AG04450 (cell line): ENCODE results near the gene SOWAHA. TPM values are rescaled to one million over a fixed set of nuclear protein-coding genes. Genes with fewer than 3 reads are reported as not detected.
"Not testable (repeated sequence)": the region's sequence is repeated elsewhere in the genome, so short reads cannot be mapped to it uniquely, and the experiment has no call there.

Experiments
- CTCF ChIA-PET: fragments of 300-600, 350-600 bp; formaldehyde crosslinking; extraction: SDS; loops from one replicate; lab custom pipeline; 2022; ENCODE audit warnings: antibody characterized with exemption, inconsistent platforms; lab: Charles Lee
- POLR2A ChIA-PET: fragments of 350-600 bp; formaldehyde crosslinking; extraction: SDS; loops from one replicate; lab custom pipeline; 2021; ENCODE audit warnings: antibody characterized with exemption, inconsistent platforms; lab: Yijun Ruan, JAX
- DNase-seq: peaks from one replicate; pipeline ENCODE4 v3.0.0-alpha.2; 2011; ENCODE audit warnings: low read depth, low spot score
- H3K27ac ChIP-seq: one replicate; pipeline ENCODE4 v1.5.1; 2012; ENCODE audit warnings: low read depth, low read length, control low read depth
- H3K27me3 ChIP-seq: one replicate; pipeline ENCODE4 v1.6.0; 2012; ENCODE audit warnings: low read length; ENCODE audit not compliant: control insufficient read depth, insufficient read depth
- H3K4me3 ChIP-seq: 2 replicates; pipeline ENCODE4 v1.5.1; 2011; ENCODE audit warnings: mild to moderate bottlenecking, low read depth, low read length, control low read depth
- H3K9me3 ChIP-seq: 2 replicates; pipeline ENCODE4 v1.5.1; 2012; ENCODE audit warnings: low read length; ENCODE audit not compliant: control insufficient read depth, insufficient read depth
- polyA plus RNA-seq: library from polyadenylated mRNA; depleted of rRNA; stranded (reverse); fragments of >200 nt; gene quantifications from 2 replicates; pipeline ENCODE4 v1.2.3, GENCODE V29; 2011
- TF ChIP-seq, protein P1 (sequence below): IDR thresholded peaks from 2 replicates; pipeline ENCODE4 v1.5.1; 2011; ENCODE audit warnings: low read depth, low read length, control low read depth, inconsistent platforms

Gene SOWAHA
- polyA plus RNA-seq, 1 experiment = not detected

DNA sequence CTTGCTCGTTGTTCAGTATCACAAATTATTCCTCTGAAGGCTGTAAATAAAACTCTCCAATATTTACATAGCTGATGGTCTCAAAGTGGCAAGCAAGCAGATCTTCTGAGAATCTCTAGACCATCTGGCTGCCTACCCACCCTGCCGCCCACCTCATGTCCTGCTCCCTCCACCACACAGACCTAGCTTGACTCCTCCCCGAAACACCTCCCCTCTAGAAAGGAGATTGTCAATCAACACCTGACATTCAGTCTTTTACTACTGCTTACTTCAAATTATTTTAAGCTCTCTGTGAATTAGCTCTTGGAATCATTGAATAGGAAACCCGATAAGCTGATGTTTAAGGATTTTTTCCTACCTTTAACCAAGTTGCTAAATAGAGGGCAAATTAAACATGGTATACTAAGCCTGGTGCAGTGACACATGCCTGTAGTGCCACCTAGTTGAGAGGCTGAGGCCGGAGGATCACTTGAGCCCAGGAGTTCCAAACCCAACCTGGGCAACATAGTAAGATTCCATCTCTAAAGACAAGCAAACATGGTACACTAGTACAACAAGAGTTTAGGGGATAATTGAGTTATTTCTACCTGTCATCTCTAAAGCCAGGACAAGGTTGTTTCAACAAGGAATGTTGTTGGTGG, 10.9 kb upstream of the SOWAHA start:
- no peak for DNase-seq
- ChIA-PET POLR2A (no interaction called here), CTCF (interaction anchor here (0.6 to 6.7 kb wide), 2 partner anchors 18 to 460 kb away, joined by 3 to 54 read pairs; no protein-coding TSS in a partner anchor)
- TF ChIP-seq, protein P1, sequence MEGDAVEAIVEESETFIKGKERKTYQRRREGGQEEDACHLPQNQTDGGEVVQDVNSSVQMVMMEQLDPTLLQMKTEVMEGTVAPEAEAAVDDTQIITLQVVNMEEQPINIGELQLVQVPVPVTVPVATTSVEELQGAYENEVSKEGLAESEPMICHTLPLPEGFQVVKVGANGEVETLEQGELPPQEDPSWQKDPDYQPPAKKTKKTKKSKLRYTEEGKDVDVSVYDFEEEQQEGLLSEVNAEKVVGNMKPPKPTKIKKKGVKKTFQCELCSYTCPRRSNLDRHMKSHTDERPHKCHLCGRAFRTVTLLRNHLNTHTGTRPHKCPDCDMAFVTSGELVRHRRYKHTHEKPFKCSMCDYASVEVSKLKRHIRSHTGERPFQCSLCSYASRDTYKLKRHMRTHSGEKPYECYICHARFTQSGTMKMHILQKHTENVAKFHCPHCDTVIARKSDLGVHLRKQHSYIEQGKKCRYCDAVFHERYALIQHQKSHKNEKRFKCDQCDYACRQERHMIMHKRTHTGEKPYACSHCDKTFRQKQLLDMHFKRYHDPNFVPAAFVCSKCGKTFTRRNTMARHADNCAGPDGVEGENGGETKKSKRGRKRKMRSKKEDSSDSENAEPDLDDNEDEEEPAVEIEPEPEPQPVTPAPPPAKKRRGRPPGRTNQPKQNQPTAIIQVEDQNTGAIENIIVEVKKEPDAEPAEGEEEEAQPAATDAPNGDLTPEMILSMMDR = no peak
- Histone ChIP-seq H3K27ac (no peak overlapping the region), H3K27me3 (peaks cover 24% of the 10 kb centered on the region), H3K4me3 (no peak overlapping the region), H3K9me3 (no peaks in the 10 kb centered on the region)

DNA sequence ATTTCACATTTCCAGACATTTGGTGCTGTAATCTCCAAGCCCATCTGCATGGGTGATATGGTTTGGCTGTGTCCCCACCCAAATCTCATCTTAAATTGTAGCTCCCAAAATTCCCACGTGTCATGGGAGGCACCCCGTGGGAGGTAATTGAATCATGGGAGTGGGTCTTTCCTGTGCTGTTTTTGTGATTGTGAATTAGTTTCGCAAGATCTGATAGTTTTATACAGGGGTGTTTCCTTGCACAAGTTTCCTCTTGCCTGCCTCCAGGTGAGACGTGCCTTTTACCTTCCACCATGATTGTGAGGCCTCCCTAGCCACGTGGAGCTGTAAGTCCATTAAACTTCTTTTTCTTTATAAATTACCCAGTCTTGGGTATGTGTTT, 10.4 kb upstream of the SOWAHA start:
- POLR2A ChIA-PET, DNase-seq, H3K27ac ChIP-seq, H3K9me3 ChIP-seq, H3K4me3 ChIP-seq: not testable (repeated sequence)
- peaks cover 26% of the 10 kb centered on the region for H3K27me3 ChIP-seq
- CTCF ChIA-PET = interaction anchor here (6.7 kb wide), 1 partner anchor 18 kb away, joined by 54 read pairs; no protein-coding TSS in a partner anchor

DNA sequence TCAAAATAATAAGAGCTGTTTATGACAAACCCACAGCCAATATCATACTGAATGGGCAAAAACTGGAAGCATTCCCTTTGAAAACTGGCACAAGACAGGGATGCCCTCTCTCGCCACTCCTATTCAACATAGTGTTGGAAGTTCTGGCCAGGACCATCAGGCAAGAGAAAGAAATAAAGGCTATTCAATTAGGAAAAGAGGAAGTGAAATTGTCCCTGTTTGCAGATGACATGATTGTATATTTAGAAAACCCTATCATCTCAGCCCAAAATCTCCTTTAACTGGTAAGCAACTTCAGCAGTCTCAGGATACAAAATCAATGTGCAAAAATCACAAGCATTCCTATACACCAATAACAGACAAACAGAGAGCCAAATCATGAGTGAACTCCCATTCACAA, 8.9 kb upstream of the SOWAHA start:
- DNase-seq, CTCF ChIA-PET, POLR2A ChIA-PET, H3K9me3 ChIP-seq, H3K4me3 ChIP-seq, H3K27ac ChIP-seq: not testable (repeated sequence)
- peaks cover 26% of the 10 kb centered on the region for H3K27me3 ChIP-seq

DNA sequence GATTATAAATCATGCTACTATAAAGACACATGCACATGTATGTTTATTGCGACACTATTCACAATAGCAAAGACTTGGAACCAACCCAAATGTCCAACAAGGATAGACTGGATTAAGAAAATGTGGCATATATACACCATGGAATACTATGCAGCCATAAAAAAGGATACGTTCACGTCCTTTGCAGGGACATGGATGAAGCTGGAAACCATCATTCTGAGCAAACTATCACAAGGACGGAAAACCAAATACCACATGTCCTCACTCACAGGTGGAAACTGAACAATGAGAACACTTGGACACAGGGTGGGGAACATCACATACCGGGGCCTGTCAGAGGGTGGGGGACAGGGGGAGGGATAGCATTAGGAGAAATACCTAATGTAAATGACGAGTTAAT, 7.2 kb upstream of the SOWAHA start:
- H3K4me3 ChIP-seq, H3K27ac ChIP-seq, H3K9me3 ChIP-seq, DNase-seq, CTCF ChIA-PET, POLR2A ChIA-PET: not testable (repeated sequence)
- peaks cover 25% of the 10 kb centered on the region for H3K27me3 ChIP-seq

DNA sequence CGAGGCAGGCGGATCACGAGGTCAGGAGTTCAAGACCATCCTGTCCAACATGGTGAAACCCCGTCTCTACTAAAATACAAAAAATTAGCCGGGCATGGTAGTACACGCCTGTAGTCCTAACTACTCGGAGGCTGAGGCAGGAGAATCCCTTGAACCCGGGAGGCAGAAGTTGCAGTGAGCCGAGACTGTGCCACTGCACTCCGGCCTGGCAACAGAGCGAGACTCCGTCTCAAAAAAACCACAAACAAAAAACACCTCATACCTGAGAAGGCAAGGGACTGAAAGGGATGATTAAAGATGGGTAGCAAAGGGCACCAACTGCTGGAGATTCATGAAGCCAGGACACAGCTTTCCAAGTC, 6.3 kb upstream of the SOWAHA start:
- DNase-seq, H3K4me3 ChIP-seq, POLR2A ChIA-PET, H3K9me3 ChIP-seq, H3K27ac ChIP-seq: not testable (repeated sequence)
- CTCF ChIA-PET = interaction anchor here (0.7 to 1.7 kb wide), 7 partner anchors 9 to 52 kb away, joined by 3 to 26 read pairs (median 5); no protein-coding TSS in a partner anchor
- H3K27me3 ChIP-seq = peaks cover 25% of the 10 kb centered on the region

DNA sequence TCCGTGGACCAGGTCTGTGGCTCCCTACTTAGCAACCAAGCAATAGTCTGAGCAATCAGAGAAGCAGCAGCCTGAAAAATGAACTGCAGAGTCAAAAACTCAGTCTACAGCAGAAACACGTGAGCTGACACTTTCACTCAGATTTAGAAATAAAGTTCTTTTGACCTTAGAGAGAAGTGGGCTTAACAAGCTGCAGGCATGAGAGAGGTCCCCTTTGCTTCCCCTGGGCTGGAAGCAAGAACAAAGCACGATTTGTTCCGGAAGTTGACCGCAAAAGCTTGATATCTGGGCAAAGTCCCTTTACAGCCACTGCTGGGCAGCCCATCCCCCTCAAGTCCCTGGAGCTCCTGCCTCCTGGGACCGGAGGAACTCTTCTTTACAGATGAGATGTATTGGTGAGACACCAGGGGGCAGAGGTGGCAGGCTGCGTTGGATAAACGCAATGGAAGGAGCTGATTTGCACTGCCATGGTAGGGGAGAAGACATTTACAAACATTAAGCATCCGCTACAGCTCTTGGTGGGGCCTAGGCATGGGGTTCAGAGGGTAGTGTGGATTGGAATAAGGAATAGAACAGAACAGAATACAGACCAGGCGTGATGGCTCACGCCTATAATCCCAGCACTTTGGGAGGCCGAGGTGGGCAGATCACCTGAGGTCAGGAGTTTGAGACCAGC, 5.8 kb upstream of the SOWAHA start:
- TF ChIP-seq, protein P1 = peak; percentile 27
- CTCF ChIA-PET = interaction anchor here (0.7 to 1.7 kb wide), 8 partner anchors 9 to 280 kb away, joined by 3 to 26 read pairs (median 5); no protein-coding TSS in a partner anchor
- Histone ChIP-seq H3K27me3 (peaks cover 28% of the 10 kb centered on the region), H3K4me3 (no peak overlapping the region), H3K27ac (no peak overlapping the region), H3K9me3 (no peaks in the 10 kb centered on the region)
- no peak for DNase-seq
- POLR2A ChIA-PET = interaction anchor here (0.5 kb wide), 1 partner anchor 1317 kb away, joined by 3 read pairs; no protein-coding TSS in a partner anchor

DNA sequence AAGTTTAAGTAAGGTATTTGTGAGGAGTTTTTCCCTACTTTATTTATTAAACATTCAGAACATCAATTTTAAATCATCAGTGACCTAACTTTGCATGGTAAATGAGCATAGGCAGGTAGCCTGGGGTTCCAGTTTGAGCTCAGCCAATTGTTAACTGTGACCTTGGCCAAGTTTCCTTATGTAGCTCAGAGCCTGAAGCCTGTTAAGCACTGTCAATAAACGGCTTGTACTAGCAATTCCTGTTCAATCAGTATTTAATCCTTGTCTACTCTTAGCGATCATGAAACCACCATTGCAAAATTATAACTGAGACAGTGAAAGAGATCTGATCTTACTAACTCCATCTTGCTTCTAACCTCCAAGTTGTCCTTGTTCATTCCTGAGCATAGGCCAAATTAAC, 4.7 kb upstream of the SOWAHA start:
- ChIA-PET POLR2A (no interaction called here), CTCF (interaction anchor here (0.9 to 1.7 kb wide), 5 partner anchors 10 to 281 kb away, joined by 4 to 26 read pairs (median 5); no protein-coding TSS in a partner anchor)
- Histone ChIP-seq H3K27ac (no peak overlapping the region), H3K9me3 (no peaks in the 10 kb centered on the region), H3K4me3 (no peak overlapping the region), H3K27me3 (peaks cover 22% of the 10 kb centered on the region)
- DNase-seq = no peak
- TF ChIP-seq, protein P1 = no peak
